GM12872 (cell line): Measurements from ENCODE around the gene CBLB.

ENCODE experiments used
- TF ChIP-seq, protein P1 (sequence below): IDR thresholded peaks from 3 replicates; pipeline ENCODE4 v1.5.1; 2011; ENCODE audit warnings: low read depth, mild to moderate bottlenecking, low read length, moderate library complexity; ENCODE audit not compliant: insufficient read depth

CBLB gene

DNA sequence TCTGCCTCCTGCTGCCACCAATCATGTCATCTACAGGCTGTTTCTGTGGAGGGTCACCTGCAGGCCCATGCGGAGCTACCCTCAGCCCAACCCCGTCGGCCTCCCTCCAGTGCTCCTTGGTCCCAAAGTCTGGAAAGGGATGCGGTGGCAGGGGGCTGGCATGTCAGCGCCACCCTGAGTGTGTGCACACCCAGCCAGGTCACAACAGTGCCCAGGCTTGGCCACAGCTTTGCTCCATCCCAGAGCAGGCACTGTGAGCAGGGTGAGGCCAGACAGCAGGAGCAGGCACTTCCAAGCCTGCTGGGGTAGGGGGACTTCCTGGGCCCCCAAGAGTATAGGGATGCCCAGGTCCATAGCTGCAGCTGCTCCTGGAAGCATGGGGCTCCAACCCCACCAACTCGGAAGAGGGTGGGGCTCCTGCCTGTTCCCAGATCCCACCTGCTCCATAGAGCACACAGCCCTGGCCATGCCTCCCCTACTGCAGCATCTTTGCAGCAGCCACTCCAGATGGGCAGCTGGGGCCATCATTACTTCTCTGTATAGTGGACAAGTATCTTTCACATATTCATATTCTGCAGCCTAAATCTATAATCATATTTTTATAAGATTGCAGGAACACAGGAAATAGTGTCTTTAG, 109.3 kb downstream of the CBLB start:
- TF ChIP-seq, protein P1, sequence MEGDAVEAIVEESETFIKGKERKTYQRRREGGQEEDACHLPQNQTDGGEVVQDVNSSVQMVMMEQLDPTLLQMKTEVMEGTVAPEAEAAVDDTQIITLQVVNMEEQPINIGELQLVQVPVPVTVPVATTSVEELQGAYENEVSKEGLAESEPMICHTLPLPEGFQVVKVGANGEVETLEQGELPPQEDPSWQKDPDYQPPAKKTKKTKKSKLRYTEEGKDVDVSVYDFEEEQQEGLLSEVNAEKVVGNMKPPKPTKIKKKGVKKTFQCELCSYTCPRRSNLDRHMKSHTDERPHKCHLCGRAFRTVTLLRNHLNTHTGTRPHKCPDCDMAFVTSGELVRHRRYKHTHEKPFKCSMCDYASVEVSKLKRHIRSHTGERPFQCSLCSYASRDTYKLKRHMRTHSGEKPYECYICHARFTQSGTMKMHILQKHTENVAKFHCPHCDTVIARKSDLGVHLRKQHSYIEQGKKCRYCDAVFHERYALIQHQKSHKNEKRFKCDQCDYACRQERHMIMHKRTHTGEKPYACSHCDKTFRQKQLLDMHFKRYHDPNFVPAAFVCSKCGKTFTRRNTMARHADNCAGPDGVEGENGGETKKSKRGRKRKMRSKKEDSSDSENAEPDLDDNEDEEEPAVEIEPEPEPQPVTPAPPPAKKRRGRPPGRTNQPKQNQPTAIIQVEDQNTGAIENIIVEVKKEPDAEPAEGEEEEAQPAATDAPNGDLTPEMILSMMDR, result no peak

DNA sequence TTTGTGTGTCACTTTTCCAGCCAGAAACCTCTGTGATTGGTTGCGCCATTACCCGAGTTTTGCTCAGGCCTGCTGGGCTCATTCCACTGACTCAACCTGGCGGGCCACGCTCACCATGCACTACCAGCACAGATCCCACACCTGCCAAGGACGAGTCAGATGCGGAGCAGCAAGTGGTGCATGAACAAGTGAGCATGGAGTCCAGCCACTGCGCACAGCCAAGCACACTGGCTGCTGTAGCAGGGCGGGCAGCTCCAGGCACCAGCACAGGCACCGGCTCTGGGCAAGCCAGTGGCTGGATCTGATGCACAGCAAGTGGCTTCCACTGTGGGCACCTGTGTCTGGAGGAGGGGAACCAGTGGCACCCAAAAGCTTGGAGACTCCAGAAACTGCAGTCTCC, 110.4 kb downstream of the CBLB start:
- TF ChIP-seq, protein P1, result no peak

DNA sequence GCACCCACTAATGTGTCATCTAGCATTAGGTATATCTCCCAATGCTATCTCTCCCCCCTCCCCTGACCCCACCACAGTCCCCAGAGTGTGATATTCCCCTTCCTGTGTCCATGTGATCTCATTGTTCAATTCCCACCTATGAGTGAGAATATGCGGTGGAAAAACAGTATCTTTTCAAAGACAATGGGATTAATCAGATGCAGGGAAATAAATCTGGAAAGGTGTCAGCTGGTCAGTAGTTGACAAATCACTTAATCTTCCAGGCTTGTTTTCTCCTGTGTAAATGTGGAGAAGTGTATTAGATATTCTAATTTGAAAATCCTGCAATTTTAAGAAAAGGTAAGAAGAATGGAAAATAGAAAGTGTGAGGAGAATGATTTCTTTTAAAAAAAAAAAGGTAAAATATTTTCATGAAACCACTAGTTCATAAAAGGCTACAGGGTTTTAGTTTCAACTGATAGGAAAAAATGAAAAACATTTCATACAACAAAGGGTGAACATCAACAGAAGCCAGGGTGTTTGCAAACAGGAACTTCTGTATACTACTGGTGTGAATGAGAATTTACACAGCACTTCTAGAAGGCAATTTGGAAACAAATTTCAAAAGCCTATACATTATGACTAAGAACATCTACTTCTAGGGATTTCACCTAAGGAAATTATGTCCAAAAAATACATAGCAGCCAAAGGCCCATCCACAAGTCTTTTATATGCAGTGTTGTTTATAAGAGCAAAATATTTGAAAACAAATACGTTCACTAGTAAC, 113.5 kb downstream of the CBLB start:
- TF ChIP-seq, protein P1, result no peak

DNA sequence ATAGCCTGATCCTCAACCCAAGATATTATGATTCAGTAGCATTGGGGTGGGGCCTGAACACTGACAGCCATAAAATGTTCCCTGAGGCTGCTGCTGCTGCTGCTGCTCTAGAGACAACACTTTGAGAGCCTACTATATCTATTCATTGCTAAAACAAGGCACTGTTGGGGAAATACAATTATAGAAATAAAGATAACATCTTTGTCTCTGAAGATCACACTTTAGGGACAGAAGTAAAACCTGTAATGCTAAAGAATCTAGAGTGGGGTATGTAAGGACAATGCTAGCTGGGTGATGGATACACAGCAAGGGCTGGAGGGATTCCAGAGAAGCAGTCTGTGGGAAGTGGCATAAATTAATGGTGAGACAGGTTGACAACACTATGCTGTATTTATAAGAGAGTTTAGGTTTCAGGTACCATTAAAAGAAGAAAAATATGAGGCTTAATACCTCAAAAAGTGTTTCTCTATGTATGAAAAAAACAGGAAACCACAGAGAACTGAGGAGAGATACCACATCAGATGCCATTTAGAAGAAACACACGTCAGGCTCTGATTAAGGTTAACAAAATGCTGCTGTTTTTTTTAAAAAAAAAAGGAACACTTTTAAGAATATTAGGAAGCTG, 115.9 kb downstream of the CBLB start:
- TF ChIP-seq, protein P1, result no peak

DNA sequence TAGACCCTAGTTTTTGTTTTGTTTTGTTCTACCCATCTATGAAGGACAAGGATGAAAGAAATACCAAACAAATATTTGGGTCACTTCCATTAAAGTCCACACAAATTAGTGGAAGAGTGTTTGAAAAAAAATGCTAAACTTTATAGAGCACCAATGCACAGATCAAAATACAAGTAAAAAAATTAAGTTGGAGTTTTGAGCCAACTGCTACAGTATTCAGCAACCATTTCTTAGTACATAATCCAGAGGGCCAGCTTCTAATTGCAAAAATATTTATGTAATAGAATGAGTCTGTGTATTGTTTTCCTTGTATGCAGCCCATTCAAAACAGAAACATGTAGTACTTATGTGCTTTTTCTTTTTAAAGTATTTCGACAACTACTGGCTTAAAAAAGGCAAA, 121.1 kb downstream of the CBLB start:
- TF ChIP-seq, protein P1, result no peak

DNA sequence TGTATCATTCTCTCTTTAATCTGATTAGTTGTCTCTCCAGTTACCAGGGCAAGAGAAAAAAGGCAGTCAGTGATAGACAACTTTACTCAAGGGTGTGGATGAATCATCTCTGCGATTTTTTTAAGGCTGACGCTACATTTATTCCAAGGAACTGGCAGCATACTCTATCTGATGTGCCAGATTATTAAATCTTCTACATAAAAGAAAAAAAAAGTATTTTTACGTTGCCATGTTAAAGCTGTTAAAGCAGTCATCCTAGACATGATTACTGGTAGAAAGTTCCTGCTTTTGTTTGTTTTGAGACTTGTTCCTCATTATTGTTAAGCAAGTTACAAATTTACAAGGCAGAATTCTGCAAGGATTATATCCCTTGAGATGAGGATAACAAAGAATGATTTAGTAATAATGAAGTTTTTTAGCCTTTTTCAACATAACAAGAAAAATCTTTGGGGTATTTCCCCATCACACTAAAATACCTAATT, 121.7 kb downstream of the CBLB start:
- TF ChIP-seq, protein P1, result no peak

DNA sequence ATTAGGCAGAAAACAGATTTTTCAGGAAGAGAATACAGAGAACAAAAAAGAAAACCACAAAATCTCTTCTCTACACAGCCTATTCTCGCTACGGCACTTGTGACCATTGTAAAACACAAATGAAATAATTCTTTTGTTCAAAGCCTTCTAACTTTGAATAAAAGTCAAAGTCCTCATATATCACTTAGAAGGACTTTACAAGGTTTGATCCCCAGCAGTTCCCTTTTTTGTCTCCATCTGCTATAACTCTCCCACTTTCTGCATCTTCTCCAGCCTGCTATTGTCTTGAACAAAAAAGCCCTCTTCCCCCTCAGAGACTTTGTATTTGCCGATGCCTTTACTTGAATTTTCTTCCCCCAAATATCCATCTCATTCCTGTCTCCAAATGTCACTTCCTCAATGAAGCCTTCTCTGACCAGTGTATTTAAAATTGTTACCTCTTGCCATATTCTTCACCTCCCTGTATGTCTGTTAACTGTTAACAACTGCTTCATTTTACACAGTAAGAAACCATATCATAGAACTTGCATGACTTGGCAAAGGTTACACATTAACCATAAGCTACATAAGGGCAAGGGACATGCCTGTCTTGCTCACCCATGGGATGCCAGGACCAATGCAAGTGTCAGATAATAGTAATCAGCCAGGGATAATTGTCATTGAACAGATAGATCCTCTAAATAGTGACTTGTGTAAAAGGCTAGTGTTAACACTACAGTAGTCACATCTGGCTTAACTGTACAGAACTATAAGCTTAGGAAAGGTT, 122.4 kb downstream of the CBLB start:
- TF ChIP-seq, protein P1, result no peak
